ENCODE results near the gene ABCC10. TPM values are rescaled to one million over a fixed set of nuclear protein-coding genes. Genes with fewer than 3 reads are reported as not detected.
A peak's percentile ranks its signal among the peaks of the same experiment; 100 is the strongest.
"Not testable (repeated sequence)": the region's sequence is repeated elsewhere in the genome, so short reads cannot be mapped to it uniquely, and the experiment has no call there.

ABCC10 gene
- total and polyA plus RNA-seq, 7 donors: 2.4 to 25.0 (median 12.2) TPM

- intact Hi-C loops (cut with DNase I): no loop called here
- Histone ChIP-seq H3K27ac (no peak overlapping the region), H3K4me1 (no peaks in the 10 kb centered on the region), H3K9me3 (no peaks in the 10 kb centered on the region), H3K36me3 (no peaks in the 10 kb centered on the region), H3K4me3 (no peak overlapping the region), H3K27me3 (no peaks in the 10 kb centered on the region)
- WGBS, 2 donors: 68 to 88% methylated on average over 6 of the region's 6 CpGs
- no peak for DNase-seq
- TF ChIP-seq POLR2AphosphoS5 (IDR thresholded peaks at IDR 0.05) (no peak), EP300 (IDR thresholded peaks at IDR 0.05) (no peak)
Measured at GRCh38 chr6:43383021-43383667, 44.2 kb upstream of the ABCC10 start.

- Histone ChIP-seq H3K36me3 (no peaks in the 10 kb centered on the region), H3K4me3 (no peak overlapping the region), H3K27me3 (peaks cover 0 to 4% (median 0%) of the 10 kb centered on the region in 3 donors), H3K9me3 (no peaks in the 10 kb centered on the region), H3K27ac (no peak overlapping the region), H3K4me1 (no peaks in the 10 kb centered on the region)
- TF ChIP-seq CTCF (IDR thresholded peaks at IDR 0.05): peak in 1 of 4 experiments; percentile 37
- TF ChIP-seq EP300 (IDR thresholded peaks at IDR 0.05): no peak
- 29 to 41% methylated on average over 1 of the region's 1 CpG for WGBS, 2 donors
- intact Hi-C loops (cut with DNase I): no loop called here
- no peak for DNase-seq
Measured at GRCh38 chr6:43386492-43386891, 40.8 kb upstream of the ABCC10 start.

GRCh38 chr6:43389730-43390295, 37.5 kb upstream of the ABCC10 start:
- no peaks in the 10 kb centered on the region for H3K4me1 ChIP-seq
- H3K36me3 ChIP-seq: no peaks in the 10 kb centered on the region
- H3K27ac ChIP-seq: no peak overlapping the region
- no peak overlapping the region for H3K4me3 ChIP-seq
- H3K9me3 ChIP-seq: no peaks in the 10 kb centered on the region
- intact Hi-C loops (cut with DNase I): no loop called here
- WGBS, 2 donors: 90% methylated on average over 6 of the region's 6 CpGs
- no peak for DNase-seq
- TF ChIP-seq CTCF (IDR thresholded peaks at IDR 0.05) (no peak), POLR2AphosphoS5 (IDR thresholded peaks at IDR 0.05) (no peak), POLR2A (IDR thresholded peaks at IDR 0.05) (no peak), EP300 (IDR thresholded peaks at IDR 0.05) (no peak)
- peaks cover 0 to 4% (median 0%) of the 10 kb centered on the region in 3 donors for H3K27me3 ChIP-seq

GRCh38 chr6:43390753-43391439, 36.4 kb upstream of the ABCC10 start:
- H3K36me3 ChIP-seq; H3K27me3 ChIP-seq; H3K9me3 ChIP-seq; H3K4me1 ChIP-seq; H3K27ac ChIP-seq; intact Hi-C loops (cut with DNase I); H3K4me3 ChIP-seq; DNase-seq: not testable (repeated sequence)
- 69 to 79% methylated on average over 10 of the region's 10 CpGs for WGBS, 2 donors

- Histone ChIP-seq H3K4me3 (no peak overlapping the region), H3K27ac (no peak overlapping the region), H3K36me3 (no peaks in the 10 kb centered on the region), H3K27me3 (peaks cover 0 to 4% (median 0%) of the 10 kb centered on the region in 3 donors), H3K4me1 (no peaks in the 10 kb centered on the region), H3K9me3 (no peaks in the 10 kb centered on the region)
- DNase-seq: no peak
- no peak for TF ChIP-seq POLR2A (IDR thresholded peaks at IDR 0.05)
- 43 to 82% methylated on average over 13 of the region's 13 CpGs for WGBS, 2 donors
- intact Hi-C loops (cut with DNase I): no loop called here
Measured at GRCh38 chr6:43391440-43392031, 35.8 kb upstream of the ABCC10 start.

- DNase-seq; H3K4me1 ChIP-seq; H3K9me3 ChIP-seq; H3K36me3 ChIP-seq; H3K27ac ChIP-seq; H3K27me3 ChIP-seq; intact Hi-C loops (cut with DNase I): not testable (repeated sequence)
- peak overlapping the region in 1 of 4 donors; percentile 8 for H3K4me3 ChIP-seq
- 59 to 74% methylated on average over 11 of the region's 11 CpGs for WGBS, 2 donors
Measured at GRCh38 chr6:43393133-43393532, 34.2 kb upstream of the ABCC10 start.
